ENCODE data around the gene KCND2. TPM values are rescaled to one million over a fixed set of nuclear protein-coding genes. Genes with fewer than 3 reads are reported as not detected.

Gene KCND2
- total and polyA plus RNA-seq, 7 donors = 0.04 to 2.7 (median 0.15) TPM

DNA sequence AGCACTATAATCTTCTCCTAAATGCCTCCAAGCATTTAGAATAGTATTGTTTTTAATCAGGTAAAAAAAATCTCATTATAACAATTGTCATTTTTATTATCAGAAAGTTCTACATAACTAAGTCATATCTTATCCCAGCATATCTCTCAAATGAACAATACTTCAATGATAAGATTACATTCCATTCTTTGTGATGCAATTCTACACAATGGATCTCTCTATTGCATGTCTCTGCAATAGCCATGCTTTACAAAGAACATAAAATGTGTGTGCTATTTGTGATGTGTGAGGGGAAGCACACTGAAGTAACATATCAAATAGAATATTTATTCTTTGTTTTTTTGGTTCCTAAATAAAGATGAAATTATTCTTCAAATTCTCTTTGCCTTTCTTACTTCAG, 389.3 kb downstream of the KCND2 start:
- Histone ChIP-seq H3K27me3 (ENCODE audit: insufficient read depth in 3 of 3, low read length in 2 of 3) (no peaks in the 10 kb centered on the region), H3K27ac (no peak overlapping the region), H3K36me3 (ENCODE audit: insufficient read depth in 1 of 2, low read depth in 1 of 2) (no peaks in the 10 kb centered on the region), H3K9me3 (no peaks in the 10 kb centered on the region), H3K4me1 (no peaks in the 10 kb centered on the region), H3K4me3 (no peak overlapping the region)
- intact Hi-C loops (cut with DNase I) = no loop called here
- ATAC-seq (no peak), DNase-seq (no peak)
- TF ChIP-seq, protein P1, sequence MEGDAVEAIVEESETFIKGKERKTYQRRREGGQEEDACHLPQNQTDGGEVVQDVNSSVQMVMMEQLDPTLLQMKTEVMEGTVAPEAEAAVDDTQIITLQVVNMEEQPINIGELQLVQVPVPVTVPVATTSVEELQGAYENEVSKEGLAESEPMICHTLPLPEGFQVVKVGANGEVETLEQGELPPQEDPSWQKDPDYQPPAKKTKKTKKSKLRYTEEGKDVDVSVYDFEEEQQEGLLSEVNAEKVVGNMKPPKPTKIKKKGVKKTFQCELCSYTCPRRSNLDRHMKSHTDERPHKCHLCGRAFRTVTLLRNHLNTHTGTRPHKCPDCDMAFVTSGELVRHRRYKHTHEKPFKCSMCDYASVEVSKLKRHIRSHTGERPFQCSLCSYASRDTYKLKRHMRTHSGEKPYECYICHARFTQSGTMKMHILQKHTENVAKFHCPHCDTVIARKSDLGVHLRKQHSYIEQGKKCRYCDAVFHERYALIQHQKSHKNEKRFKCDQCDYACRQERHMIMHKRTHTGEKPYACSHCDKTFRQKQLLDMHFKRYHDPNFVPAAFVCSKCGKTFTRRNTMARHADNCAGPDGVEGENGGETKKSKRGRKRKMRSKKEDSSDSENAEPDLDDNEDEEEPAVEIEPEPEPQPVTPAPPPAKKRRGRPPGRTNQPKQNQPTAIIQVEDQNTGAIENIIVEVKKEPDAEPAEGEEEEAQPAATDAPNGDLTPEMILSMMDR (IDR thresholded peaks at IDR 0.05) = no peak

DNA sequence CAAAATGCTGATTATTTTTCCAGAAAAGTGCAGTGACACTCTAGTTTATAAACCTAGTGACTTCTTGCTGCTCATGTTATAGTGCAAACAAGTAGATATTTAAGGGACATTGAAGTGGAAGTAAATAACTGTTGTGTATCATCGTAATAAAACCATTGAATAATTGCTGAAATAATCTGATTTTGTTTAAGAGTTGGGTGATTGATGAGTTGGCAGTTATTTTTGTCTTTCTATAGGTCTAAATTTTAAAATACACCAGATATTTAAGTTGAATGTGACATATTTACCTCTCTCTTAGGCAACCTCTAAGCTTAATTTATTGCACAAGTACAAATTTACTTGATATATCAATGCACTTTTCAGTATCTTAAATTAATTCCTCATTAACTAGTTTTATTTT, 392.1 kb downstream of the KCND2 start:
- intact Hi-C loops (cut with DNase I) = no loop called here
- Histone ChIP-seq H3K9me3 (no peaks in the 10 kb centered on the region), H3K4me1 (no peaks in the 10 kb centered on the region), H3K36me3 (ENCODE audit: insufficient read depth in 1 of 2, low read depth in 1 of 2) (no peaks in the 10 kb centered on the region), H3K27me3 (ENCODE audit: insufficient read depth in 3 of 3, low read length in 2 of 3) (no peaks in the 10 kb centered on the region), H3K4me3 (no peak overlapping the region), H3K27ac (no peak overlapping the region)
- DNase-seq (no peak), ATAC-seq (no peak)
- WGBS, 3 donors = 78 to 80% (median 78%) methylated on average over 1 of the region's 1 CpG
- TF ChIP-seq, protein P1 (IDR thresholded peaks at IDR 0.05) = no peak

DNA sequence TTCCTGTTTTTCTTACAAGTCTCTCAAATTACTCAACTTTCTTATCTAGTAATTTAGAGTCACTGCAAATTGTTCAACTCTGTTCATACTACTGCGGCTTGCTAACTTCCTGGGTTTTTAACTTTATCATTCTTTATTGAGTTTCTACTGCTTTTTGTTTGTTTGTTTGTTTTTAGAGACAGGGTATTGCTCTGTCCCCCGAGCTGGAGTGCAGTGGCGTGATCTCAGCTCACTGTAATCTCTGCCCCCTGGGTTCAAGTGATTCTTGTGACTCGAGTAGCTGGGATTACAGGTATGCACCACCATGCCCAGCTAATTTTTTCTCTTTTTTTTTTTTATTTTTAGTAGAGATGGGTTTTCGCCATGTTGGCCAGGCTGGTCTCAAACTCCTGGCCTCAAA, 402.1 kb downstream of the KCND2 start:
- H3K36me3 ChIP-seq (ENCODE audit: insufficient read depth in 1 of 2, low read depth in 1 of 2) = no peaks in the 10 kb centered on the region
- H3K27ac ChIP-seq = no peak overlapping the region
- H3K27me3 ChIP-seq (ENCODE audit: insufficient read depth in 3 of 3, low read length in 2 of 3) = no peaks in the 10 kb centered on the region
- no peaks in the 10 kb centered on the region for H3K9me3 ChIP-seq
- ATAC-seq (no peak), DNase-seq (no peak)
- no peak overlapping the region for H3K4me3 ChIP-seq
- TF ChIP-seq, protein P1 (IDR thresholded peaks at IDR 0.05) = no peak
- WGBS, 3 donors = 71 to 79% (median 77%) methylated on average over 5 of the region's 5 CpGs
- H3K4me1 ChIP-seq = no peaks in the 10 kb centered on the region
- intact Hi-C loops (cut with DNase I) = no loop called here

DNA sequence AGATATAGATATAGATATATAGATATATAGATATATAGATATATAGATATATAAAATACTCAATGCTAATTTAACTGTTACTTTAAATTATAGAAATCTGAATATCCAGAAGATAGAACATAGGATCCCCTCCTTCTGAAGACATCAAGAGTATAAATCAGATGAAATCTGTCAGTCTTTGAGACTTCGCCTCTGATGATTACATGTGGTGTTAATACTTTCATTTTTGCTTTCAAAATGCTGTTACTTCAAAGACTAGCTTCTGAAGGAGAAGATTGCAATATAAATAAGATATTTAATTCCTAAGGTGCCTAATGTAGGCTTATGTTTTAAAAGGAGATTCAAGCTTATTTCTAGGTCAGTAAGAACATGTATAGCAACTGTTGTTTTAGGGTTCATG, 404.6 kb downstream of the KCND2 start:
- TF ChIP-seq, protein P1 (IDR thresholded peaks at IDR 0.05) = no peak
- intact Hi-C loops (cut with DNase I) = no loop called here
- Histone ChIP-seq H3K36me3 (ENCODE audit: insufficient read depth in 1 of 2, low read depth in 1 of 2) (no peaks in the 10 kb centered on the region), H3K9me3 (no peaks in the 10 kb centered on the region), H3K27me3 (ENCODE audit: insufficient read depth in 3 of 3, low read length in 2 of 3) (no peaks in the 10 kb centered on the region), H3K27ac (no peak overlapping the region), H3K4me3 (no peak overlapping the region), H3K4me1 (no peaks in the 10 kb centered on the region)
- DNase-seq (no peak), ATAC-seq (no peak)
- WGBS, 3 donors = 89 to 97% (median 96%) methylated on average over 1 of the region's 1 CpG

DNA sequence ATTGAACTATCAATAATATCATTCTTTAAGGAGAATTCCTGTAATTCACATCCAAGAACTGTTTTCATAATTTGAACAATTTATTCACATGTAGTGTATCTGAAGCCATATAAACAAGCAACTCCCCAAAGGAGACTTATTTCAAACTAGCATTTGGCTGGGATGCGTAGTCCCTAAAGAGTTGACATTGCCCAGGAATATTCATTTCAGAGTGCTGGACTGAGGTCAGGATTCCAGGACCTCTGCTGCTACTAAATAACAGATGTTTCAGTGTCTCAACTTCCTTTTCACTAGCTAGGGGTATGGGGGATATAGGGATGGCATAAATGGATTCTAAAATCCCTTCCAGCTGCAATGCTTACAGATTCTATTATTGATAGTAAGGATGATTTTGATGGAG, 408.0 kb downstream of the KCND2 start:
- intact Hi-C loops (cut with DNase I) = no loop called here
- H3K9me3 ChIP-seq = no peaks in the 10 kb centered on the region
- no peak for DNase-seq
- 51 to 71% (median 70%) methylated on average over 1 of the region's 1 CpG for WGBS, 3 donors
- ATAC-seq = no peak
- no peaks in the 10 kb centered on the region for H3K36me3 ChIP-seq (ENCODE audit: insufficient read depth in 1 of 2, low read depth in 1 of 2)
- no peaks in the 10 kb centered on the region for H3K27me3 ChIP-seq (ENCODE audit: insufficient read depth in 3 of 3, low read length in 2 of 3)
- no peak overlapping the region for H3K27ac ChIP-seq
- TF ChIP-seq, protein P1 (IDR thresholded peaks at IDR 0.05) = no peak
- H3K4me1 ChIP-seq = no peaks in the 10 kb centered on the region
- H3K4me3 ChIP-seq = no peak overlapping the region
